Measurements from ENCODE around the gene ACCS.
A peak's percentile ranks its signal among the peaks of the same experiment; 100 is the strongest.

The ACCS gene, protein sequence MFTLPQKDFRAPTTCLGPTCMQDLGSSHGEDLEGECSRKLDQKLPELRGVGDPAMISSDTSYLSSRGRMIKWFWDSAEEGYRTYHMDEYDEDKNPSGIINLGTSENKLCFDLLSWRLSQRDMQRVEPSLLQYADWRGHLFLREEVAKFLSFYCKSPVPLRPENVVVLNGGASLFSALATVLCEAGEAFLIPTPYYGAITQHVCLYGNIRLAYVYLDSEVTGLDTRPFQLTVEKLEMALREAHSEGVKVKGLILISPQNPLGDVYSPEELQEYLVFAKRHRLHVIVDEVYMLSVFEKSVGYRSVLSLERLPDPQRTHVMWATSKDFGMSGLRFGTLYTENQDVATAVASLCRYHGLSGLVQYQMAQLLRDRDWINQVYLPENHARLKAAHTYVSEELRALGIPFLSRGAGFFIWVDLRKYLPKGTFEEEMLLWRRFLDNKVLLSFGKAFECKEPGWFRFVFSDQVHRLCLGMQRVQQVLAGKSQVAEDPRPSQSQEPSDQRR

DNA sequence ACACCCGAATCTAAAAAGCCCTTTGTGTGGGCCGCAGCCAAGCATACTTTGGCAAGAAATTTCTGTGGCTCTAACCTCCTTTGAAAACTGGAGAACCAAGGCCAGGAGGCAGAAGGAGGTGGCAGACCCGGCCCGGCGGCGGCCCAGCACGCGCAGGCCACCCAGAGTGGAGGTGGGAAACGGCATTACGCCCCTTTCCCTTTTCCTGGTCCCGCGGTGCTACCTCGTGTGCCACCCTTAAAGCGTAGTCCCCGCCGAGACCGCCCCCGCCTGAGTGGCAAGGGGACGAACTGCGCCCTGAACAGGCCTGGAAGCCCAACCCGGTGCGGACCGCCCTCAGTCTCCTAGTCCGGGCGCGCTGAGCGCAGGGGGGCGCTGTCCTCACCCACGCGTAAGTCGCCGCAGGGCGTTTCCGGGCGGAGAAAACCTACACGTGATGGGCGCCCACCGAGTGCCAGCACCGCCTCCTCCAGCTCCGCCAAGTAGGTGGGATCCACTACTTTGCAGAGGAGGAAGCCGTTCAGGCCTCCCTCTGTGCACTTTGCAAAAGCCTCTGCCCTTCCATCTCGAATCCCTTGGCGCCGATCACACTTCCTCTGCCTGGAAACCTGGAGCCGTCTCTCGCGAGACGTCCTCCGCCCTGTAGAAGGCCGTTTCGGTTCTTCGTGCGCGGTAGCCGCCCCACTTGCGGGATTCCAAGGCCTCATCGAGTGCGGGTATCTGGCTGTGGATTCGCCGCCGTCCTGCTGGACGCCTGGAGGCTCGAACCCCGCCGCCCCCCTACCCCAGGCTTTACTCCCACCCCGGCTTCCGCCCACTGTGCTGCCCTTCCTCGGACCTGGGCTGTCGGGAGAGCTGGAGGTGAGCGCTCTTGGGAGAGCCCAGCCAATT is at the start of gene ACCS:
Gene ACCS, plus strand, starts transcription at position 430 of the 891 bp plus-strand sequence. CDS start 1,358 bp downstream, outside the sequence.
- in situ Hi-C loops (cut with MboI; ENCODE audit: low pct_unique_long_range_greater_than_20kb, low sequenced_read_pairs, unreplicated experiment): no loop called here
- TF ChIP-seq, protein P1, sequence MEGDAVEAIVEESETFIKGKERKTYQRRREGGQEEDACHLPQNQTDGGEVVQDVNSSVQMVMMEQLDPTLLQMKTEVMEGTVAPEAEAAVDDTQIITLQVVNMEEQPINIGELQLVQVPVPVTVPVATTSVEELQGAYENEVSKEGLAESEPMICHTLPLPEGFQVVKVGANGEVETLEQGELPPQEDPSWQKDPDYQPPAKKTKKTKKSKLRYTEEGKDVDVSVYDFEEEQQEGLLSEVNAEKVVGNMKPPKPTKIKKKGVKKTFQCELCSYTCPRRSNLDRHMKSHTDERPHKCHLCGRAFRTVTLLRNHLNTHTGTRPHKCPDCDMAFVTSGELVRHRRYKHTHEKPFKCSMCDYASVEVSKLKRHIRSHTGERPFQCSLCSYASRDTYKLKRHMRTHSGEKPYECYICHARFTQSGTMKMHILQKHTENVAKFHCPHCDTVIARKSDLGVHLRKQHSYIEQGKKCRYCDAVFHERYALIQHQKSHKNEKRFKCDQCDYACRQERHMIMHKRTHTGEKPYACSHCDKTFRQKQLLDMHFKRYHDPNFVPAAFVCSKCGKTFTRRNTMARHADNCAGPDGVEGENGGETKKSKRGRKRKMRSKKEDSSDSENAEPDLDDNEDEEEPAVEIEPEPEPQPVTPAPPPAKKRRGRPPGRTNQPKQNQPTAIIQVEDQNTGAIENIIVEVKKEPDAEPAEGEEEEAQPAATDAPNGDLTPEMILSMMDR (IDR thresholded peaks at IDR 0.05; ENCODE audit: extremely low read depth, insufficient read depth, missing control alignments): peak; percentile 79
- peak; percentile 88 for DNase-seq (ENCODE audit: low spot score)

DNA sequence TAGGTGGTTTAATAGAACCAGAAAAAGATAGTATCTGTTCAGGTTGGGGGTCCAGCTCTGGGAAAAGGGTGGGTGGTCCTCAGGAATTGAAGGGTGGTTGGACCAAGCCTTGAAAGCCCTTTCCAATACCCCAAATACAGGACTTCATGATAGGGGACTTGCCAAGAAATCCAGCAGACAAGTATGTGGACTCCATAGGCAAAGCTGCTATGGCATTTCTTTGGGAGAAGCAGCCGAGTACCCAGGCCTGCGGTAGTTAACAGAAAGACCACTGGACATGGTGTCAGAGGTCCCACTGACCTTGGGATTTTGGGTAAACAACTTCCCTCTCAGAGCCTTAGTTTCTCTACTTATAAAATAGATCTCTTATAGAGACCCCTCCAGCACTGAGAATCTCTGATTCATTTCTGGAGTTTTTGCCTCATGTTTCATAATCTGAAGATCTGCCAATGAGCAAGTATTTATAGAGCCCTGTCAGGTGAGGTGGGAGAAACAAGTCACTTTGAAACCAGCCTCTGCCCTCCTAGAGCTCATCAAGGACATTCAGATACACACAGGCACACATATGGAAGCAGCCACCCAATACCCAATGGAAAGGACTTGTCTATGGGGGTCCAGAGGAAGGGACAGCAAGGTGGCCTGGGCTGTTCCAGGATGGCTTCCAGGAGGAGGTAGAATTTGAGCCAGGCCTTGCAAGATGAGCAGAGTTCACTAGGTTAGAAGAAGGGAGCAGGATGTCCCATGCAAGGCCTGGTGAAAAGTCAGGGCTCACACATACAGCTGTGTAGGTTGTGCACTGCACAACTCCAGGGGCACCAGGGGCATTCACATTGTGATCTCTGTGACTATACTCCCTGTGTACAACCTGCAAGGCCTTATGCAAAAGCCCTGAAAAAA is 49.3 kb upstream of the ACCS start:
- in situ Hi-C loops (cut with MboI; ENCODE audit: low pct_unique_long_range_greater_than_20kb, low sequenced_read_pairs, unreplicated experiment): no loop called here
- TF ChIP-seq, protein P1 (IDR thresholded peaks at IDR 0.05; ENCODE audit: extremely low read depth, insufficient read depth, missing control alignments): no peak

DNA sequence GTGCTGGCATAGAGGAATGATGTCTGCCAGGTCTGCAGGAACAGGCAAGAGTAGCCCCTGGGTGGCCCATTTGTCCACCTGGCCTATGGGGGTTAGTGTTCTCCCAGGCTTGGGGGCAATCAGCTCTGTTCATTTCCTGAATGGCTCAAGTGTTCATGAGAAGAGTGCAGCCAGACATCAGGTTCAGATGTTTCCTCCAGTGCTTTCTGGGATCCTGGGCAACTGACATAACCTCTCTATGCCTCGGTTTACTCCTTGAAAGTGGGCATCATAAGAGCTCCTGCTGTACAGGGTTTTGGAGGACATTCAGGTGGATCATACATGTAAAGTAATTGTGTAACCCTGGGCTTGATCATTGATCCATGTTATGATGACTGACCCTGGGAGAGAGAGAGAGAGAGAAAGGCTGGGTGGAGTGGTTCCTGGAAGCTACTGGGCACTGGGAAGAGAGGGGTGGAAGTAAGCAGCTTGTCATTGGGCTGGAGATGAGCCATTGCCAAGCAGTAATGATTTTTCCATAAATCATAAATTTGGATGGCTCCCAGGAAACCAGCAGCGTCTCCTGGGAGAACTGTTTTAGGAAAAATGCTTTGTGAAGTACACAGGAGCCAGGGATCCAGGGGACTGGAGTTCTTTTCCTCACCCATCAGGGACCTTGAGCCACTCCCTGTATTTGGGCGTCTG is 48.5 kb upstream of the ACCS start:
- no peak for DNase-seq (ENCODE audit: low spot score)
- TF ChIP-seq, protein P1 (IDR thresholded peaks at IDR 0.05; ENCODE audit: extremely low read depth, insufficient read depth, missing control alignments): no peak
- in situ Hi-C loops (cut with MboI; ENCODE audit: low pct_unique_long_range_greater_than_20kb, low sequenced_read_pairs, unreplicated experiment): no loop called here

More for the DNA sequence above, 49.3 kb upstream of the ACCS start:
- DNase-seq (ENCODE audit: low spot score): no peak

DNA sequence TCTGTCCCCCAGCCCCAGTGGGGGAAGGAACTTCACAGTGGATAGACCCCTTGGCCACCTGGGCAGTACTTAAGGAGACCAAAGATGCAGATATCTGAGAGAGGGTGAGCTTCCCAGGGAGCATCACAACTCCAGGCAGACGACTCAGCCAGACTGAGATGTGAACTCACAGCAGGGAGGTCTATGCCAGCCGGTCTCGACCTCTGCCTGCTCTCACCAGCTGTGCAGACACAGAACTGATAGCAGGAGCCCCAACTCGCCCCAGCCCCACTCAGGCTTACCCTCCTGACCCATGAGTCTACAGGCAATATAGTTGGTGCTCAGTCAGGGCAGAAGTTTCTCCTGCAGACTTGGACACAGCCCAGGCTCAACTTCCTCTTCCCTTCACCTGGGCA is 47.9 kb upstream of the ACCS start:
- no peak for DNase-seq (ENCODE audit: low spot score)
- TF ChIP-seq, protein P1 (IDR thresholded peaks at IDR 0.05; ENCODE audit: extremely low read depth, insufficient read depth, missing control alignments): no peak
- in situ Hi-C loops (cut with MboI; ENCODE audit: low pct_unique_long_range_greater_than_20kb, low sequenced_read_pairs, unreplicated experiment): no loop called here

DNA sequence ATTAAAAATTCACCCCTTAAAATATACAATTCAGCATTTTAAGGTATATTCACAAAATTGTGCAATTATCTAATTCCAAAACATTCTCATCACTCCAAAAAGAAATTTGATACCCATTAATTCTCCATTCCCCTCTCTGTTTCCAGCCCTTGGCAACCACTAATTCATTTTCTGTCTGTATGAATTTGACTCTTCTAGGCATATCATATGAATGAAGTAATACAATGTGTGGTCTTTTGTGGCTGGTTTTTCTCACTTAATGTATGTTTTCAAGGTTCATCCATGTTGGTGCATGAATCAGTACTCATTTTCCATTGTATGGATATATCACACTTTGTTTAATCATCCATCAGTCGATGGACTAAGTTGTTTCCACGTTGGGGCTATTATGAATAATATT is 47.2 kb upstream of the ACCS start:
- TF ChIP-seq, protein P1 (IDR thresholded peaks at IDR 0.05; ENCODE audit: extremely low read depth, insufficient read depth, missing control alignments): no peak
- in situ Hi-C loops (cut with MboI; ENCODE audit: low pct_unique_long_range_greater_than_20kb, low sequenced_read_pairs, unreplicated experiment): no loop called here
- no peak for DNase-seq (ENCODE audit: low spot score)
